Cardiac fibroblast (primary cell): Measurements from ENCODE around the gene GLDC.

ENCODE experiments used
- DNase-seq, 2 donors: peaks; one replicate each; pipeline versions ENCODE4 v3.0.0 to v3.0.0-alpha.2; 2010; ENCODE audit warnings: low read depth in 2 of 2
- H3K4me3 ChIP-seq, 2 donors: replicated peaks in 1 of 2; 1 replicate in 1 of 2; 2 replicates in 1 of 2; pipeline ENCODE4 v1.5.1; 2011; ENCODE audit warnings: low read depth in 2 of 2, low read length in 2 of 2, mild to moderate bottlenecking in 2 of 2, moderate library complexity in 1 of 2
- CTCF ChIP-seq: IDR thresholded peaks from one replicate; pipeline ENCODE4 v1.5.1; 2011; ENCODE audit warnings: low read depth, mild to moderate bottlenecking, low read length, inconsistent platforms

GLDC gene

DNA sequence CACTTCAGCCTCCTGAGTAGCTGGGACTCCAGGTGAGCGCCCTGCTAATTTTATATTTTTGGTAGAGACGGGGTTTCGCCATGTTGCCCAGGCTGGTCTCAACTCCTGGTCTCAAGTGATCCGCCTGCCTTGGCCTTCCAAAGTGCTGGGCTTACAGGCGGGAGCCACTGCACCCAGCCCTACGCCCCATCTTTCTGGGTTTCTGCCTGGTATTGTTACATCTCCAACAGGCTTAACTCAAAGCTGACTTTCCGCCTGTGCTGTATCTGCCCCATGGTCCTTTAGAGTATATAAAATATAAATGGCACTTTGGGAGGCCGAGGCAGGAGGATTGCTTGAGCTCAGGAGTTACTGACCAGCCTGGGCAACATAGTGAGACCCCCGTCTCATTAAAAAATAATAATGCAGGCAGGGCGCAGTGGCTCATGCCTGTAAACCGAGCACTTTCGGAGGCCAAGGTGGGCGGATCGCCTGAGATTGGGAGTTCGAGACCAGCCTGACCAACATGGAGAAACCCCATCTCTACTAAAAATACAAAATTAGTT, 36.5 kb upstream of the GLDC start:
- no peak for TF ChIP-seq CTCF
- H3K4me3 ChIP-seq: peak overlapping the region; percentile 74 to 77
- no peak for DNase-seq

DNA sequence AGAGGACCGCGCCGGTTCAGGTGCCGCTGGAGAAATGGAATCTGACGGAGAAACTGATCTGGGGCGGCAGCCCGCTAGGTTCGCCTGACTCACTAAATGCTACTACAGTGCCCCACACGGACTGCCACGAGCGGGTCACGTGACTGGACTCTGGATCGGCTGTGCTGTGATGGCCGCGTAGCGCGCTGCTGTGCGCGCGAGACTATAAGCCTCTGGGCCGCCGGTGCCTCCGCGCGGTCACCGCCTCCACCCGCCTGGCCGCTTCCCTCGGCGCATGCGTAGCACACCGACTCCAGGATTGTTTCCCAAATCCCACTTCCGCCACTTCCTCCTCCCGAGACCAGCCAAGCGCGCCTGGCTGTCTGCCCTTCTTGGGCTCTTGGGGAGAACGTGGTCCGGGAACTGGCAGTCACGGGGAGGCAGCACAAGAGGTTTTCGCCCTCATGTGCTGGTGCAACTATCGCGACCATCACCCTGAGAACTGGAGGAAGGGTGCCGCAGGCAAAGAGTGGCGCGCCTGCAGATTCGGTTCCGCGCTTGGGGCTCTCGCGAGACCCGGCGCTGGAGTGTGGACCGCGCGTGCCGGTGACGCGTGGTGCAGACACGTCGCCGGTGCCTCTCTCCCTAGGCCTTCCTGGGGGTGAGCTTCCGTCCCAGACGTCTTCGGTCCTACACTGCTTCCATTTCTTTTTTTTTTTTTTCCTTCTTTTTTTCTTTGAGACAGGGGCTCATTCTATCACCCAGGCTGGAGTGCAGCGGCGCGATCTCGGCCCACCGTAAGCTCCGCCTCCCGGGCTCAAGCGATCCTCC, 35.8 kb upstream of the GLDC start:
- no peak for TF ChIP-seq CTCF
- peak; percentile 98 for DNase-seq
- peak overlapping the region; percentile 74 to 77 for H3K4me3 ChIP-seq

GRCh38 chr9:6680797-6681146, 35.2 kb upstream of the GLDC start:
- no peak for TF ChIP-seq CTCF
- peak in 1 of 2 donors; percentile 39 for DNase-seq

GRCh38 chr9:6677803-6678202, 32.3 kb upstream of the GLDC start:
- no peak for TF ChIP-seq CTCF
- DNase-seq: no peak
- H3K4me3 ChIP-seq: no peak overlapping the region

More at GRCh38 chr9:6680797-6681146, 35.2 kb upstream of the GLDC start:
- H3K4me3 ChIP-seq: peak overlapping the region; percentile 74 to 77

DNA sequence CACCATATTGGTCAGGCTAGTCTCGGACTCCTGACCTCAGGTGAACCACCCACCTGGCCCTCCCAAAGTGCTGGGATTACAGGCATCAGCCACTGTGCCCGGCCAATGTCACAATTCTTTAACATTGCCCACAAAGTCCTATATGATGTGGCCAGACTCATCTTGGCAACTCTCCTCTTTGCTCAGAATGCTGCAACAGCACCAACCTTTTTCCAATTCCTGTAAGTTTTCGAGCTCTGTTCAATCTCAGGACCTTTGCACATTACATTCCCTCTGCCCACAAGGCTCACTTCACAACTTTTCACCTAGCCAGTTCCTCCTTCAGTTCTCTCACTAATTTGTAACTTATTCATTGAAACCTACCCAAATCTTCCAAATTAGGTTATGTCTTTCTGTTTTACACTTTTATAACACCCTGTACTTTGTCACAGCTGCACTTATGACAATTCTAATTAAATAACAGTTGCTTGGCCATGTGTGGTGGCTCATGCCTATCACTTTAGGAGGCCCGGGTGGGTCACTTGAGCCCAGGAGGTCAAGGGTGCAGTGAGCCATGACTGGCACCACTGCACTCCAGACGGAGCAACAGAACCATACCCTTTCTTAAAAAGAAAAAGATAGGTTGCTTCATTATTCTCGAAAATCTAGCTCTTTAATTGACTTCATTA, 30.9 kb upstream of the GLDC start:
- TF ChIP-seq CTCF: no peak
- no peak overlapping the region for H3K4me3 ChIP-seq
- no peak for DNase-seq

- no peak for DNase-seq
- TF ChIP-seq CTCF: no peak
These were observed 29.7 kb upstream of the GLDC start for GRCh38 chr9:6675268-6675667.

More at GRCh38 chr9:6675268-6675667, 29.7 kb upstream of the GLDC start:
- no peak overlapping the region for H3K4me3 ChIP-seq
